ENCODE measurements around the gene OXSM. TPM values are rescaled to one million over a fixed set of nuclear protein-coding genes. Genes with fewer than 3 reads are reported as not detected.
A peak's percentile ranks its signal among the peaks of the same experiment; 100 is the strongest.

Gene OXSM
- polyA plus RNA-seq, 4 donors, result 14.7 to 25.1 (median 18.6) TPM

- FAIRE-seq, result no peak
- no peaks in the 10 kb centered on the region for H3K27me3 ChIP-seq (ENCODE audit: control insufficient read depth in 3 of 3, insufficient read depth in 3 of 3, low read length in 3 of 3)
Observed at GRCh38 chr3:25784971-25785370, 4.9 kb upstream of the OXSM start.

GRCh38 chr3:25785826-25786225, 4.1 kb upstream of the OXSM start:
- no peaks in the 10 kb centered on the region for H3K27me3 ChIP-seq (ENCODE audit: control insufficient read depth in 3 of 3, insufficient read depth in 3 of 3, low read length in 3 of 3)
- H3K36me3 ChIP-seq (ENCODE audit: control insufficient read depth in 3 of 3, insufficient read depth in 2 of 3, low read depth in 1 of 3, low read length in 3 of 3), result no peaks in the 10 kb centered on the region
- H3K27ac ChIP-seq (ENCODE audit: low read depth in 1 of 3, low read length in 2 of 3), result no peak overlapping the region
- FAIRE-seq, result no peak
- peaks cover 4 to 14% (median 9%) of the 10 kb centered on the region in 3 donors for H3K4me1 ChIP-seq (ENCODE audit: control insufficient read depth in 3 of 3, insufficient read depth in 2 of 3, low read depth in 1 of 3, low read length in 2 of 3)
- WGBS, 3 donors, result 74 to 85% (median 78%) methylated on average over 3 of the region's 3 CpGs
- H3K4me3 ChIP-seq (ENCODE audit: low read depth in 1 of 3, low read length in 3 of 3), result no peak overlapping the region
- H3K9me3 ChIP-seq (ENCODE audit: control insufficient read depth in 2 of 2, insufficient read depth in 1 of 2, low read depth in 1 of 2, low read length in 1 of 2), result no peaks in the 10 kb centered on the region
- no peak for DNase-seq

More at GRCh38 chr3:25784971-25785370, 4.9 kb upstream of the OXSM start:
- Histone ChIP-seq H3K36me3 (ENCODE audit: control insufficient read depth in 3 of 3, insufficient read depth in 2 of 3, low read depth in 1 of 3, low read length in 3 of 3) (no peaks in the 10 kb centered on the region), H3K4me3 (ENCODE audit: low read depth in 1 of 3, low read length in 3 of 3) (no peak overlapping the region), H3K27ac (ENCODE audit: low read depth in 1 of 3, low read length in 2 of 3) (no peak overlapping the region), H3K9me3 (ENCODE audit: control insufficient read depth in 2 of 2, insufficient read depth in 1 of 2, low read depth in 1 of 2, low read length in 1 of 2) (no peaks in the 10 kb centered on the region), H3K4me1 (ENCODE audit: control insufficient read depth in 3 of 3, insufficient read depth in 2 of 3, low read depth in 1 of 3, low read length in 2 of 3) (peaks cover 4 to 14% (median 11%) of the 10 kb centered on the region in 3 donors)
- 95 to 98% (median 97%) methylated on average over 1 of the region's 1 CpG for WGBS, 3 donors
- DNase-seq, result no peak

- DNase-seq, result no peak
- Histone ChIP-seq H3K27ac (ENCODE audit: low read depth in 1 of 3, low read length in 2 of 3) (no peak overlapping the region), H3K27me3 (ENCODE audit: control insufficient read depth in 3 of 3, insufficient read depth in 3 of 3, low read length in 3 of 3) (no peaks in the 10 kb centered on the region), H3K4me1 (ENCODE audit: control insufficient read depth in 3 of 3, insufficient read depth in 2 of 3, low read depth in 1 of 3, low read length in 2 of 3) (peaks cover 1 to 14% (median 6%) of the 10 kb centered on the region in 3 donors), H3K4me3 (ENCODE audit: low read depth in 1 of 3, low read length in 3 of 3) (no peak overlapping the region), H3K9me3 (ENCODE audit: control insufficient read depth in 2 of 2, insufficient read depth in 1 of 2, low read depth in 1 of 2, low read length in 1 of 2) (no peaks in the 10 kb centered on the region), H3K36me3 (ENCODE audit: control insufficient read depth in 3 of 3, insufficient read depth in 2 of 3, low read depth in 1 of 3, low read length in 3 of 3) (peaks cover 0 to 5% (median 0%) of the 10 kb centered on the region in 3 donors)
- FAIRE-seq, result no peak
- WGBS, 3 donors, result 52 to 80% (median 59%) methylated on average over 3 of the region's 3 CpGs
Observed at GRCh38 chr3:25787689-25788088, 2.2 kb upstream of the OXSM start.

GRCh38 chr3:25789209-25789595, 688 bp upstream of the OXSM start:
- FAIRE-seq (no peak), DNase-seq (no peak)
- no peaks in the 10 kb centered on the region for H3K9me3 ChIP-seq (ENCODE audit: control insufficient read depth in 2 of 2, insufficient read depth in 1 of 2, low read depth in 1 of 2, low read length in 1 of 2)
- H3K4me1 ChIP-seq (ENCODE audit: control insufficient read depth in 3 of 3, insufficient read depth in 2 of 3, low read depth in 1 of 3, low read length in 2 of 3), result peaks cover 1 to 14% (median 6%) of the 10 kb centered on the region in 3 donors
- no peaks in the 10 kb centered on the region for H3K27me3 ChIP-seq (ENCODE audit: control insufficient read depth in 3 of 3, insufficient read depth in 3 of 3, low read length in 3 of 3)
- 8 to 33% (median 11%) methylated on average over 2 of the region's 2 CpGs for WGBS, 3 donors
- H3K36me3 ChIP-seq (ENCODE audit: control insufficient read depth in 3 of 3, insufficient read depth in 2 of 3, low read depth in 1 of 3, low read length in 3 of 3), result peaks cover 0 to 7% (median 3%) of the 10 kb centered on the region in 3 donors
- H3K4me3 ChIP-seq (ENCODE audit: low read depth in 1 of 3, low read length in 3 of 3), result peak overlapping the region; percentile 59 to 76 (median 60)
- peak overlapping the region in 2 of 3 donors; percentile 48 to 79 for H3K27ac ChIP-seq (ENCODE audit: low read depth in 1 of 3, low read length in 2 of 3)

- no peak overlapping the region for H3K27ac ChIP-seq (ENCODE audit: low read depth in 1 of 3, low read length in 2 of 3)
- FAIRE-seq (no peak), DNase-seq (no peak)
- 85 to 95% (median 92%) methylated on average over 3 of the region's 3 CpGs for WGBS, 3 donors
- no peaks in the 10 kb centered on the region for H3K36me3 ChIP-seq (ENCODE audit: control insufficient read depth in 3 of 3, insufficient read depth in 2 of 3, low read depth in 1 of 3, low read length in 3 of 3)
- H3K4me1 ChIP-seq (ENCODE audit: control insufficient read depth in 3 of 3, insufficient read depth in 2 of 3, low read depth in 1 of 3, low read length in 2 of 3), result no peaks in the 10 kb centered on the region
- H3K27me3 ChIP-seq (ENCODE audit: control insufficient read depth in 3 of 3, insufficient read depth in 3 of 3, low read length in 3 of 3), result no peaks in the 10 kb centered on the region
- H3K4me3 ChIP-seq (ENCODE audit: low read depth in 1 of 3, low read length in 3 of 3), result no peak overlapping the region
- no peaks in the 10 kb centered on the region for H3K9me3 ChIP-seq (ENCODE audit: control insufficient read depth in 2 of 2, insufficient read depth in 1 of 2, low read depth in 1 of 2, low read length in 1 of 2)
Observed at GRCh38 chr3:25801786-25802185, 11.9 kb downstream of the OXSM start.

GRCh38 chr3:25803833-25804232, 13.9 kb downstream of the OXSM start:
- Histone ChIP-seq H3K4me3 (ENCODE audit: low read depth in 1 of 3, low read length in 3 of 3) (no peak overlapping the region), H3K27ac (ENCODE audit: low read depth in 1 of 3, low read length in 2 of 3) (no peak overlapping the region), H3K9me3 (ENCODE audit: control insufficient read depth in 2 of 2, insufficient read depth in 1 of 2, low read depth in 1 of 2, low read length in 1 of 2) (no peaks in the 10 kb centered on the region), H3K27me3 (ENCODE audit: control insufficient read depth in 3 of 3, insufficient read depth in 3 of 3, low read length in 3 of 3) (no peaks in the 10 kb centered on the region), H3K4me1 (ENCODE audit: control insufficient read depth in 3 of 3, insufficient read depth in 2 of 3, low read depth in 1 of 3, low read length in 2 of 3) (no peaks in the 10 kb centered on the region), H3K36me3 (ENCODE audit: control insufficient read depth in 3 of 3, insufficient read depth in 2 of 3, low read depth in 1 of 3, low read length in 3 of 3) (no peaks in the 10 kb centered on the region)
- WGBS, 3 donors, result 78 to 88% (median 78%) methylated on average over 2 of the region's 2 CpGs
- DNase-seq, result no peak
- no peak for FAIRE-seq

GRCh38 chr3:25804676-25805075, 14.8 kb downstream of the OXSM start:
- Histone ChIP-seq H3K36me3 (ENCODE audit: control insufficient read depth in 3 of 3, insufficient read depth in 2 of 3, low read depth in 1 of 3, low read length in 3 of 3) (no peaks in the 10 kb centered on the region), H3K27ac (ENCODE audit: low read depth in 1 of 3, low read length in 2 of 3) (no peak overlapping the region), H3K27me3 (ENCODE audit: control insufficient read depth in 3 of 3, insufficient read depth in 3 of 3, low read length in 3 of 3) (peaks cover 0 to 2% (median 0%) of the 10 kb centered on the region in 3 donors), H3K4me1 (ENCODE audit: control insufficient read depth in 3 of 3, insufficient read depth in 2 of 3, low read depth in 1 of 3, low read length in 2 of 3) (no peaks in the 10 kb centered on the region), H3K9me3 (ENCODE audit: control insufficient read depth in 2 of 2, insufficient read depth in 1 of 2, low read depth in 1 of 2, low read length in 1 of 2) (no peaks in the 10 kb centered on the region), H3K4me3 (ENCODE audit: low read depth in 1 of 3, low read length in 3 of 3) (no peak overlapping the region)
- FAIRE-seq (no peak), DNase-seq (no peak)
- WGBS, 3 donors, result 73 to 91% (median 81%) methylated on average over 1 of the region's 1 CpG

GRCh38 chr3:25812644-25813043, 22.8 kb downstream of the OXSM start:
- Histone ChIP-seq H3K27me3 (ENCODE audit: control insufficient read depth in 3 of 3, insufficient read depth in 3 of 3, low read length in 3 of 3) (peaks cover 0 to 6% (median 0%) of the 10 kb centered on the region in 3 donors), H3K36me3 (ENCODE audit: control insufficient read depth in 3 of 3, insufficient read depth in 2 of 3, low read depth in 1 of 3, low read length in 3 of 3) (no peaks in the 10 kb centered on the region), H3K4me1 (ENCODE audit: control insufficient read depth in 3 of 3, insufficient read depth in 2 of 3, low read depth in 1 of 3, low read length in 2 of 3) (peaks cover 0 to 4% (median 4%) of the 10 kb centered on the region in 3 donors), H3K9me3 (ENCODE audit: control insufficient read depth in 2 of 2, insufficient read depth in 1 of 2, low read depth in 1 of 2, low read length in 1 of 2) (peaks cover 0 to 12% of the 10 kb centered on the region in 2 donors), H3K27ac (ENCODE audit: low read depth in 1 of 3, low read length in 2 of 3) (no peak overlapping the region), H3K4me3 (ENCODE audit: low read depth in 1 of 3, low read length in 3 of 3) (no peak overlapping the region)
- WGBS, 3 donors, result 71 to 89% (median 84%) methylated on average over 4 of the region's 4 CpGs
- FAIRE-seq, result no peak
- DNase-seq, result no peak

GRCh38 chr3:25817107-25817506, 27.2 kb downstream of the OXSM start:
- Histone ChIP-seq H3K27me3 (ENCODE audit: control insufficient read depth in 3 of 3, insufficient read depth in 3 of 3, low read length in 3 of 3) (peaks cover 0 to 4% (median 0%) of the 10 kb centered on the region in 3 donors), H3K9me3 (ENCODE audit: control insufficient read depth in 2 of 2, insufficient read depth in 1 of 2, low read depth in 1 of 2, low read length in 1 of 2) (peaks cover 0 to 12% of the 10 kb centered on the region in 2 donors), H3K4me1 (ENCODE audit: control insufficient read depth in 3 of 3, insufficient read depth in 2 of 3, low read depth in 1 of 3, low read length in 2 of 3) (peaks cover 0 to 4% (median 4%) of the 10 kb centered on the region in 3 donors), H3K27ac (ENCODE audit: low read depth in 1 of 3, low read length in 2 of 3) (no peak overlapping the region), H3K4me3 (ENCODE audit: low read depth in 1 of 3, low read length in 3 of 3) (no peak overlapping the region), H3K36me3 (ENCODE audit: control insufficient read depth in 3 of 3, insufficient read depth in 2 of 3, low read depth in 1 of 3, low read length in 3 of 3) (no peaks in the 10 kb centered on the region)
- 6 to 36% (median 29%) methylated on average over 1 of the region's 1 CpG for WGBS, 3 donors
- no peak for FAIRE-seq
- peak; percentile 25 to 60 for DNase-seq
